Activated CD4-positive, alpha-beta T cell treated with anti-CD3 and anti-CD28 coated beads, Interleukin-2, amount 50 U/mL, for 24 hours (primary cell): ENCODE data around the gene UBAP2.

Experiments
- DNase-seq, 2 donors: peaks; one replicate each; pipeline ENCODE4 v3.0.0-alpha.2; 2020; ENCODE audit warnings: low read depth in 1 of 2, low spot score in 1 of 2

Gene UBAP2

GRCh38 chr9:34048727-34049629, at the start of gene UBAP2:
UBAP2 (minus strand) TSS chr9:34048887; CDS start chr9:34017148, 31,739 bp downstream.
- DNase-seq, result peak; percentile 95 to 96

- no peak for DNase-seq
Measured at GRCh38 chr9:34098307-34098706, 49.6 kb upstream of the UBAP2 start.

GRCh38 chr9:34097865-34098264, 49.2 kb upstream of the UBAP2 start:
- DNase-seq, result no peak

GRCh38 chr9:34096751-34097150, 48.1 kb upstream of the UBAP2 start:
- no peak for DNase-seq

- DNase-seq, result no peak
Measured at GRCh38 chr9:34093578-34093977, 44.9 kb upstream of the UBAP2 start.

- DNase-seq, result no peak
Measured at GRCh38 chr9:34089311-34089710, 40.6 kb upstream of the UBAP2 start.

GRCh38 chr9:34087370-34087769, 38.7 kb upstream of the UBAP2 start:
- DNase-seq, result no peak

- DNase-seq, result no peak
Measured at GRCh38 chr9:34086864-34087263, 38.2 kb upstream of the UBAP2 start.

GRCh38 chr9:34085581-34086500, 37.2 kb upstream of the UBAP2 start:
- DNase-seq, result no peak

- no peak for DNase-seq
Measured at GRCh38 chr9:34084562-34084961, 35.9 kb upstream of the UBAP2 start.

GRCh38 chr9:34079181-34079580, 30.5 kb upstream of the UBAP2 start:
- DNase-seq, result no peak

GRCh38 chr9:34072868-34073590, 24.3 kb upstream of the UBAP2 start:
- no peak for DNase-seq

- no peak for DNase-seq
Measured at GRCh38 chr9:34072410-34072809, 23.7 kb upstream of the UBAP2 start.

- no peak for DNase-seq
Measured at GRCh38 chr9:34070606-34071324, 22.1 kb upstream of the UBAP2 start.

GRCh38 chr9:34069831-34070230, 21.1 kb upstream of the UBAP2 start:
- no peak for DNase-seq

- no peak for DNase-seq
Measured at GRCh38 chr9:34065541-34065940, 16.9 kb upstream of the UBAP2 start.

- no peak for DNase-seq
Measured at GRCh38 chr9:34059954-34060353, 11.3 kb upstream of the UBAP2 start.

GRCh38 chr9:34059281-34059680, 10.6 kb upstream of the UBAP2 start:
- DNase-seq, result no peak

- DNase-seq, result no peak
Measured at GRCh38 chr9:34049630-34050384, 1.1 kb upstream of the UBAP2 start.
